HG03108 (cell line): ENCODE data around the gene TPST1.
"Not testable (repeated sequence)": the region's sequence is repeated elsewhere in the genome, so short reads cannot be mapped to it uniquely, and the experiment has no call there.

Experiments
- ATAC-seq: cut with Tn5 transposase; IDR thresholded peaks from one replicate; pipeline ENCODE4 v1.9.1; 2021; ENCODE audit warnings: moderate library complexity; ENCODE audit not compliant: unreplicated experiment

The TPST1 gene

DNA sequence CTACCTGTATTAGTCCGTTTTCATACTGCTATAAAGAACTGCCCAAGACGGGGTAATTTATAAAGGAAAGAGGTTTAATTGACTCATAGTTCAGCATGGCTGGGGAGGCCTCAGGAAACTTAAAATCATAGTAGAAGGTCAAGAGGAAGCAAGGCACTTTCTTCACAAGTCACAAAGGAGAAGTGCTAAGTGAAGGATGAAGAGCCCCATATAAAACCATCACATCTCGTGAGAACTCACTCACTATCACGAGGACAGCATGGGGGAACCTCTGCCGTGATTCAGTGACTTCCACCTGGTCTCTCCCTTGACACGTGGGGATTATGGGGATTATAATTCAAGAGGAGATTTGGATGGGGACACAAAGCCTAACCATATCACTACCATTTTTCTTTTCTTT is 119.9 kb downstream of the TPST1 start:
- not testable (repeated sequence) for ATAC-seq

- ATAC-seq, result no peak
Measured at GRCh38 chr7:66326501-66327215, 121.5 kb downstream of the TPST1 start.

- no peak for ATAC-seq
Measured at GRCh38 chr7:66330961-66331360, 125.8 kb downstream of the TPST1 start.

DNA sequence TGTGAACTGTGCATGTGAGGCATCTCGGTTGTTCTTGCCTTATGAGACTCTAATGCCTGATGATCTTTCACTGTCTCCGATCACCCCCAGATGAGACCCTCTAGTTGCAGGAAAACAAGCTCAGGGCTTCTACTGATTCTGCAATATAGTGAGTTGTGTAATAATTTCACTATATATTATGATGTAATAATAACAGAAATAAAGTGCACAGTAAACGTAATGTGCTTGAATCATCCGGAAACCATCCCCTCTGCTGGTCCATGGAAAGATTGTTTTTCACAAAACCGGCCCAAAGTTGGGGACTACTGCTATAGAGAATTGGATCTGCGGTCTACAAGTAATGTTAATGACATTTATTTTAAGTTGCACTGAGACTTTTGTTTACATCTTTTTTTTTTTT is 126.7 kb downstream of the TPST1 start:
- no peak for ATAC-seq

GRCh38 chr7:66333443-66333842 is 128.3 kb downstream of the TPST1 start:
- no peak for ATAC-seq

DNA sequence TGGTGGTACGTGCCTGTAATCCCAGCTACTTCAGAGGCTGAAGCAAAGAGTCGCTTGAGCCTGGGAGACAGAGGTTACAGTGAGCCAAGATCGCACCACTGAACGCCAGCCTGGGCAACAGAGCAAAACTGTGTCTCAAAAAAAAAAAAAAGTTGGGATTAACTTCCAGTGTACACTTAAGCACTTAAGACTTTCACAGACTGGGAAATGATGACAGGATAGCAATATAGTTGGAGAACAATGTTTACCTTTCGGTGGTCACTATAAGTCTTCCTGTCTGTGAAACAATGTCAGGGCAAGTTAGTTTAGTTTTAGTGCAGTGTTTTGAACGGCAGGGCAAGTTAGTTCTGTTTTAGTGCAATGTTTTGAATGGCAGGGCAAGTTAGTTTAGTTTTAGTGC is 130.2 kb downstream of the TPST1 start:
- ATAC-seq, result no peak

DNA sequence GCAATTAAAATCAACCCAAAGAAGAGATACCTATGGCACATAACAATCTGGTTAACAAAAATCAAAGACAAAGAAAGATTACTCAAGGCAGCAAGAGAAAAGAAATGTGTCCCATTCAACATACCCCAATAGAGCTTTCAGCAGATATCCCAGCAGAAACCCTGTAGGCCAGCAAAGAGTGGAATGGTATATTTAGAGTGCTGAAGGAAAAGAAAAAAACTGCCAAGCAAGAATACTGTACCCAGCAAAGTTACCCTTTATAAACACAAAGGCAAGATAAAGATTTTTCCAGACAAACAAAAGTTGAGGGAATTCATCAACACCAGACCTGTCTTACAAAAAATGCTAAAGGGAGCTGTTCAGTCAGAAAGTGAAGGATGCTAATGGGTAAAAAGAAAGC is 131.6 kb downstream of the TPST1 start:
- ATAC-seq, result no peak

DNA sequence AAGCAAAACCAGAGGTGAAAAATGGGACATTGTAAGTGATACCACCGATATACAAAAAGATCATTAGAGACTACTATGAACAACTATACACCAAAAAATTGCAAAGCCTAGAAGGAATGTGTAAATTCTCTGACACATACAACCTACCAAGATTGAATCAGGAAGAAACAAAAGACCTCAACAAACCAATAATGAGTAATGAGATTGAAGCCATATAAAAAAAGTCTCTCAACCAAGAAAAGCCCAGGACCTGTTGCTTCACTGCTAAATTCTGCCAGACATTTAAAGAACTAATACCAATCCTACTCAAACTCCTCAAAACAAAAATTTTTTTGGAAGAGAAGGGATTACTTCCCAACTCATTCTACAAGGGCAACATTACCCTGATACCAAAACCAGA is 134.0 kb downstream of the TPST1 start:
- ATAC-seq, result no peak

GRCh38 chr7:66344166-66344565 is 139.0 kb downstream of the TPST1 start:
- no peak for ATAC-seq

- no peak for ATAC-seq
Measured at GRCh38 chr7:66348531-66348930, 143.4 kb downstream of the TPST1 start.

- no peak for ATAC-seq
Measured at GRCh38 chr7:66348959-66349358, 143.8 kb downstream of the TPST1 start.

GRCh38 chr7:66352071-66352470 is 146.9 kb downstream of the TPST1 start:
- ATAC-seq, result no peak

DNA sequence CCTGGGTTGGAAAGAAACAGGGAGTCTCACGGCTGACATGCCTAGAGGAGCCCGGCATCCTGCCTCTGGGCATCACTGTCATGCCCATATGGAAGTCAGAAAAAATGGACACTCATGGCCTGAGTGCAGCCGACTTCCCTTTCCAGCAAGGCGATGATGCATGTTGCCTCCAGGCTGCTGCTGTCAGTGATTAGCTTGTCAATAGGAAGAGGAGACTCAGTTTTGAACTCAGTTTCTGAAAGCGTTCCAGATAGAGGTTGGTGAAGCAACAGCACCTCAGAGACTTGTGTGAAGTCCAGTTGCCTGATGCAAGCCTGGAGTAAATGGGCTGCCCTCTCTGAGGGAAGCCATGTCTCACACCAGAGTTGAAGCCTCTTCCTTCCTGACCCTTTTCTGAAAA is 148.4 kb downstream of the TPST1 start:
- ATAC-seq, result no peak

DNA sequence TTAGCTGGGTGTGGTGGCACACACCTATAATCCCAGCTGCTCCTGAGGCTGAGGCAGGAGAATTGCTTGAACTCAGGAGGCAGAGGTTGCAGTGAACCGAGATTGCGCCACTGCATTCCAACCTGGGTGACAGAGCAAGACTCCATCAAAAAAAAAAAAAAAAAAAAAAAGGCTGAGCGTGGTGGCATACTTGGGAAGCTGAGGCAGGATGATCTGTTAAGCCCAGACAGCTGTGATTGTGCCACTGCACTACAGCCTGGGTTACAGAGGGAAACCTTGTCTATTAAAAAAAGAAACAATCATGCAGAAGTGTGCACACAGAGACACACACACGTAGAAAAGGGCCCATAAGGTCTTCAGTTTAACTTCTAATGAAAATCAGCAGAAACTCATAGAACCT is 150.6 kb downstream of the TPST1 start:
- no peak for ATAC-seq

- ATAC-seq, result no peak
Measured at GRCh38 chr7:66356277-66356721, 151.2 kb downstream of the TPST1 start.

- ATAC-seq, result no peak
Measured at GRCh38 chr7:66357087-66357486, 152.0 kb downstream of the TPST1 start.

GRCh38 chr7:66359656-66360211 is 154.6 kb downstream of the TPST1 start:
- no peak for ATAC-seq

DNA sequence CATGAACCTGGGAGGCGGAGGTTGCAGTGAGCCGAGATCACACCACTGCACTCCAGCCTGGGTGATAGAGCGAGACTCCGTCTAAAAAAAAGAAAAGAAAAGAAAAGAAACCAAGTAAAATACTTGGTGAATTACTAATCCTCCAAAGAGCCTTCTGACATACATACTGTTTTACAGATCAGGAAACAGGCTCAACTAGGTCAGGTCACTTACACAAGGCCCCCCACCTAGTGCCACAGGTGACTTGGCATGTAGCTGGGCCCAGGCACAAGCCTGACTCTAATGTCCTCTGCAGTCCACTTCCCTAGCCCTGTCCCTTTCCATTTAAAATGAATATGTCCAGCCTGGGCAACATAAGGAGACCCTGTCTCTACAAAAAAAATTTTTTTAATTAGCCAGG is 157.0 kb downstream of the TPST1 start:
- ATAC-seq, result no peak

DNA sequence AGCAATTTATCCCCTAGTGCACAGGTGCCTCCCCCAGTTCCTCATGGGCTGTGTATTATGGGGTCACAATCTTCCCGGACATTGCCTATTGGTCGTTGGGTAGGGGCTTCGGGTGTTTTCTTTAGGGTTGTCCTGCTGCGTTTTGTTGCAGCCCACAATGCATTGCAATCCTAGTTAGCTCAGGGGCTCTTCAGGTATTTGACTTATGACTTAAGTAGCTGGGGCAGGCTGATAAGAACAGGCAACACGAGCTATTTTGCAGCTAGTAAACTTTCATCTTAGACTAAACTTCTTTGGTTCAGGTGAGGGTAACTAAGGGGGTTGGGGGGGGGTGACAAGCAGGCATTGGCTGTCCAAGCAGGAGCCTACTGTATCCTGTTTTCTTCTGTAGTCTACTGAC is 158.5 kb downstream of the TPST1 start:
- ATAC-seq, result no peak

DNA sequence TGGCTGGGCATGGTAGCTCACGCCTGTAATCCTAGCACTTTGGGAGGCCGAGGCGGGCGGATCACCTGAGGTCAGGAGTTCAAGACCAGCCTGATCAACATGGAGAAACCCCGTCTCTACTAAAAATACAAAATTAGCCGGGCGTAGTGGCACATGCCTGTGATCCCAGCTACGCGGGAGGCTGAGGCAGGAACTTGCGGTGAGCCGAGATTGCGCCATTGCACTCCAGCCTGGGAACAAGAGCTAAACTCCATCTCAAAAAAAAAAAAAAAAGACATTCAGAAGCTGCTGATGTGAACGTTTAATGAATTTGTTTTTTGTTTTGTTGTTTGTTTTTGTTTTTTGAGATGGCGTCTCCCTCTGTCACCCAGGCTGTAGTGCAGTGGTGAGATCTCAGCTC is 159.9 kb downstream of the TPST1 start:
- not testable (repeated sequence) for ATAC-seq

GRCh38 chr7:66371096-66371824 is 166.1 kb downstream of the TPST1 start:
- ATAC-seq, result no peak

DNA sequence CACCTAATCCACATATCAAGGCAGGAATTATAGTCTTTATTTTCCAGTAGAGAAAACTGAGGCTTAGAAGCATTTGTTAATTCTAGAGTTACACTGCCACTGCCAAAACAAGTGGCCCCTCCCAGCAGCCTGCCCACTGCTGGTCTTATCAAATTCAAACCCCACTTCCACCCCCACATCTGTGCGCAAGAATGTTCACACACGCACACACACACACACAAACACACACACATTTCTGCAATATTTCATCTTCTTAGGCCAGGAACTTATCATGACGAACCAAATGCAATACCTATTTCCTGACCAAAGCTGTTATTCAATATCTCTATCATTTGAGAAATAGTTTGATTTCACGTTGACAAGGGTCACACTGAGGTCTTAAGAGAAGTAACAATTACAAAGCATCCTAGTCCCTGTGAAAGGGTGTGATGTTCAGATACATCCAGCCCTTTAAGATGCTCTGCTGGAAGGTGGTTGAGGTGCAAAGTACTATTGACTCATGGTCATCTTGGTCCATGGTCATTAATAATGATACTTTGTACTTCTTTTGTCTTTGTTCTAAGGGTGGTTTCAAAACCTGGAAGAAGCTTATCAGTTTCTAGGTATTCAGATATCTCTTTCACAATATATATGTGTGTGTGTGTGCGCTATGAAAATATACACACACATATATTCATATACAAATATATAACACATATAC is 169.2 kb downstream of the TPST1 start:
- ATAC-seq, result not testable (repeated sequence)
